Activated naive CD4-positive, alpha-beta T cell treated with Interleukin-2 at 50 U/mL for 16 hours (primary cell): ENCODE data around the gene TMEM117.

ENCODE experiments used
- DNase-seq: peaks from one replicate; pipeline ENCODE4 v3.0.0-alpha.2; 2020

TMEM117 gene

GRCh38 chr12:44403185-44403584 lies 567.3 kb downstream of the TMEM117 start:
- no peak for DNase-seq

DNA sequence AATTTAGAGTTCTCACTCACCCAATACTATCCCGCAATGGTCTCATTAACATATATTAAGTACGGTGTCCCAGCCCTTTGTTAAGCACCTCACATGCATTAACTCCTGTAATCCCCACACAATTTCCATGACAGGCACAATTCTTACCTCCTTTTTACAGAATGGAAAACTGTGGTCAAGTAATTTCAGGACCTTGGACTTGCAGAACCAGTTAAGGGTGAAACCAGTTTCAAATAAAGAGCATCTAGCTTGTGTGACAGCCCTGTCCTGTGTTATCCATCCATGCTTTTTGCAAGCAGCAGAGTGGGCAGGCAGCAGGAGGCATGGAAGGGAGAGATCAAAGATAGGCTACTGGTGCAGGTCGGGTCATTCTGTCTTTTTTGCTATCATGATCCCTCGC lies 569.4 kb downstream of the TMEM117 start:
- no peak for DNase-seq

GRCh38 chr12:44422559-44422958 lies 586.7 kb downstream of the TMEM117 start:
- no peak for DNase-seq

DNA sequence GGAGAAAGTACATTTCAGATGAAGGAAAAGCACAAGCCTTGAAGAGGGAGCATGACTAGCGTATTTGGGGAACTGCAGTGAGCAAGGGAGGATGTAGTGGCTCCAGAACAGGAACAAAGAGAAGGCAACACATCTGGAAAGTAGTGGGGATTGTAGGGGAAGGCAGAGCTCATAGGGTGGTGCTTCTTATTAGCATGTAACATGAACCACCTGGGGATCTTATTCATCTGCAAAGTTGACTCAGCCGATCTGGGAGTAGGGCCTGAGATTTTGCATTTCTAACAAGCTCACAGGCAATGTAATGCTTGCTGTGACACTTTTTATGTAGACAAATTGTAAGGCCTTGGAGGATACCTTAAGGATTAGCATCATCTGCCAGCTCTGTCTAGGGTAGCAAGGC lies 592.9 kb downstream of the TMEM117 start:
- no peak for DNase-seq

DNA sequence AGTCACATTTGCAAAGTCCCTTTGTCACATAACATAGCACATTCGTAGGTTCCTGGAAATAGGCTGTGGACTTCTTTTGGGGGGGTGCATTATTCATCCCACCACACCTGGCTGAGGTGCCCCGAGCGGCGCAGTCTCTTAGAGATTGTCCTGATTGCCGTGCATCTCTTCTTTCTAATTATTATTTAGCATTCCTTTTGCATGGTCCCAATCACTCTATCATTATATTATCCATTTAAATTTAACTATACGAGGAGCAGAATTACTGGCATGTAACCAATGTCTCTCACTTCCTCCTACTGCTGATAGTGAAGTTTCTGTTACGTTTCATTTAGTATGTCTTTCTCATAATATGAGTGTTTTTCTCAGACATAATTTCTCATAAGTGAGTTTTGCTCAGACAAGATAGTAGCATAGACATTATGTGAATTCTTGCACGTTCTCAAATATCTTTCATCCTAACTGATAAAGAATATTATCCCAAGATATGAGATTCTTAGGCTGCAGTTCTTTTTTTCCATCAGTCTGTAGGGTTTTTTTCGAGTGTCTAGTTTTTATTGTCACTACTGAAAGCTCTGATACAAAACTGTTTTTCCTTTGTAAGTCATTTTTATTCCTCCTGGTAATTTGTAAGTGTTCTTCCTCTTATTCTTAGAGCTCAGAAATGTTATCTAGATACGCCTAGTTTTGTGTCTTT lies 595.9 kb downstream of the TMEM117 start:
- DNase-seq, result no peak

DNA sequence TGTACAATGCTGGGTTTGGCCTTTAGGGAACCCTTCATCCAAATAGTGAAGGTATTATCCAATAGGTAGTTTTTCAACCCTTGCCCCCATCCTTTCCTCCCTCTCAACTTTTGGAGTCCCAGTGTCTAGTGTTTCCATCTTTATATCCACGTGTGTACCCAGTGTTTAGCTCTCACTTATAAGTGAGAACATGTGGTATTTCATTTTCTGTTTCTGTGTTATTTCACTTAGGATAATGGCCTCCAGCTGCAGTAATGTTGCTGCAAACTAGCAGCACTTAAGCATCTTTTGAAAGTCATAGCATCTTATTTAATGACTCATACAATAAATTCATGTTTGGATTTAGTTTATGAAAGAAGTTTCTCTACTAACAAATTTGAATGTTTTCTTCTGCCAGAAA lies 597.8 kb downstream of the TMEM117 start:
- no peak for DNase-seq

- DNase-seq, result no peak
Measured at GRCh38 chr12:44436756-44437155, 600.9 kb downstream of the TMEM117 start.
